ENCODE measurements around the gene TULP4.
A peak's percentile ranks its signal among the peaks of the same experiment; 100 is the strongest.
"Not testable (repeated sequence)": the region's sequence is repeated elsewhere in the genome, so short reads cannot be mapped to it uniquely, and the experiment has no call there.

The TULP4 gene

DNA sequence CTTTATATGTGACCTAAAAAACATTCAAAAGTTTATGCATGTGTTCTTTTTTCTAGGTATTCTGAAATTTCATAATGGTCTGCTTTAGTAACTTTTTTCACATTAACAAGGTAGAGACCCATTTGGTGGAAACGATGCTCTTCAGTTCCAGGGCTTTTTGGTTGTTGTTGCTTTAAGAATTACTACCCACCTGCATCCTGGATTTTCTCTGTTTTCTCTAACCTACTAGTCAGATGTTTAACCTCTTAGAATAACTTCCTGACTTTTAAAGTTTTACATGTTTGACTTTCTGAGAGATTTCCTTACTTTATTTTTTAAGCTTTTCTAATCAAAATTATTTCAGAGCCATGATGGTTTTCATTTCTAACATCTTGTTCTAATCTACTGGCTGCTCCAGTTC, 14.9 kb downstream of the TULP4 start:
- no peak for DNase-seq

DNA sequence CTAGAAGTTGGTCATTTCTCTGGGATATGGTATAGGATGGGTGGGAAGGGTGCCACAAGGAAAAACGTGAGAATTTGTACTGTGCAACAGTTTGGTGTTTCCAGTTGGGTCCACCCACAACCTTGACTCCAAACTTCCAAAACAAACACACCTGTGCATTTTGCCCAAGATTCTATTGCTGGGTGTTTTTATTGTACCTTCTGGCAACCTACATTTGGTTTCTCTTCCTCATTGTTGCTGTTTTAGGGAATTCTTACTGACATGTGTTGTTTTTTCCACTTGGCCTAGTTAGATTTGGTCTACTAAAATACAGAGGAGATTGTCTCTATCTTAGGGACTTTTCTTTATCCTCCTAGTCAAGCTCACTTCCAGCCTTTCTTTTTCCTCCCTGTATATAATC, 16.7 kb downstream of the TULP4 start:
- DNase-seq: no peak

DNA sequence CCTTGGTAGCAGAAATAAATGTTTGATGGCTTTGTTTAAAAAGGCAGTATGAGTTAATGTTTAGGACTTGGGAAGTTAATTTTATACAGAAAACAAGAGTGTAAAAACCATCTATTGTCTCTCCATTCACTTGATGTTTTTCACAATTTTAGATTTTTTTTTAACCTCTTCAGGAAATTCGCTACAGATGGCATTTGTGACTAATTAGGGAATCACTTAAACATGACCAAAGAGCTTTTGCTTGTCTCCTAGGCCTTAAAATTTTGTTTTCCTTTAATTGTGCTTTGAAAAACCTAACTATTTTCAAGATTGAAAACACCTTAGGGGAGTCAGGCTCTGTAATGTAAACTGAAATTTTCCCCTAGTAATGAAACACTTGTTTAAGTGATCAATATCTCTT, 17.3 kb downstream of the TULP4 start:
- no peak for DNase-seq

DNA sequence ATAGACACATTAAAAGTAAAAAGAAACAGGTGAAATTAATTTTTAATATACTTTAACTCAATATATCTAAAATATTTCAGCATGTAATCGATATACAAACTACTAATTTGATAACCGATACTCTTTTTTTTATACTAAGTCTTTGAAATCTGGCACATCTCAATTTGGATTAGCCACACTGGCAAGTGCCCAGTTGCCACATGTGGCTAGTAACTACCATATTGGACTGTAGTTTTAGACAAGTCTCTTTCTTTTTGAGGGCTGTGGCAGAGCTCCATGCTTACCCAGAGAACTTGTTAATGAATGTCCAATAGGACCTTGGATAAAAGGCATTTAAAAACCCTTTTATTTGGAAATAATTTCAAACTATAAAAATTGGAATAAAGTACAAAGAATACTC, 17.8 kb downstream of the TULP4 start:
- DNase-seq: peak in 1 of 56 donors; percentile 16

DNA sequence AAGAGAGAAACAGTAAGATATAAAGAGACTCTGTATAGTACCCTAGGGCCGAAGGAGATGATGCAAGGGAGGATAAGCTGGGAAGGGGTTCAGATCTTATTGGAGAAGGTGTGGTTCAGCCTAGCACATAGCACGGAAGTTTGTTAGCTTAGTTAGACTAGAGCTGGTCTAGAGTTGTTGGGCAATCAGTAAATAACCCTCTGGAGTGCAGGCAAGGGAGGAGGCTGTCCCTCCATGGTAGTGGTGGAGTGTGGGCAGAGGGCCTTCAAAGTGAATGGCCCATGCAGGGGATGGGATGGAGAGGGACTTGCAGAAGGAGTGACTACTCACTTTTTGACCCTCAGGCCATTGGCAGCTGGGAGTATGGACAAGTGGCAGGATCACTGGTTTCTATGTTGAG, 20.0 kb downstream of the TULP4 start:
- no peak for DNase-seq

DNA sequence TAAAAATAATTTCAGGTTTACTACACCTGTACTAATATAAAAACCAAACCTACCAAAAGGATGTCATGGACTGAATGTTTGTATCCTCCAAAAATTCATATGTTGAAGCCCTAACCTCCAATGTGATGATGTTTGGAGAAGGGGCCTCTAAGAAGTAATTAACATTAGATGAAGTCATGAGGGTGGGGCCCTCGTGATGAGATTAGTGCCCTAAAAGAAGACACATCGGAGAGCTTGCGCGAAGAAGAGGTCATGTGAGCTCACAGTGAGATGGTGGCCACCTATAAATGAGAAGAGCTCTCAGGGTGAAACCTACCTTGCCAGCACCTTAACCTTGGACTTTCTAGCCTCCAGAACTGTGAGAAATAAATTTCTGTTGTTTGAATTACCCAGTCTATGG, 20.8 kb downstream of the TULP4 start:
- no peak for DNase-seq

DNA sequence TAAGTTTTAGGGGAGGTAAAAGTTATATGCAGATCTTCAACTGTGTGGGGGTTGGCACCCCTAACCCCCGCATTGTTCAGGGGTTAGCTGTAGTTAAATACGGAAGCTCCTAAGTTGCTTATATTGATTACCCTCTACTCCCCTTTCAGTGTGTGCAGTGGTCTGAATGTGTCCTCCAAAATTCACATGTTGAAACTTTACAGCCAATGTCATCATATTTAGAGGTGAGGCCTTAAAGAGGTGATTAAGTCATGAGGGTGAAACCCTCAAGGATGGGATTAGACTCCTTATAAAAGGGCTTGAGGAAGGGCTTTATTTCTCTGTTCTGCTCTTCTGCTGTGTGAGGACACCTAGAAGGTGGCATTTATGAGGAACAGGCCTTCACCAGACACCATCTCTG, 22.3 kb downstream of the TULP4 start:
- DNase-seq: no peak

DNA sequence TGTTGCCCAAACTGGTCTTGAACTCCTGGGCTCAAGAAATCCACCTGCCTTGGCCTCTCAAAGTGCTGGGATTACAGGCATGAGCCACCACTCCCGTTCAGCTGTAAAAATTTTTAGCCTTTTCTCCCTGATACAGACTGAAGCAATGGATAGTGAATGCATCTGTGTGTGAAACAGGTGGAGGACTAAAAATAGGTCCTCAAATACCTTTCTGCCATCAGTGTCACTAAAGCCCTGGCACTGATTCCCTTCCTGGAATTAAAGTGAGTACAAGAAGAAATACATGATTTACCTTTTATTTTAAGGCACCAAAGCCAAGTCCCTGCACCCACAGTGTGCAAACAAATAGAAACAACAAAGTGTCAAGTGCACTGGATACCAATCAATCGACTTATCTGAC, 25.1 kb downstream of the TULP4 start:
- DNase-seq: no peak

DNA sequence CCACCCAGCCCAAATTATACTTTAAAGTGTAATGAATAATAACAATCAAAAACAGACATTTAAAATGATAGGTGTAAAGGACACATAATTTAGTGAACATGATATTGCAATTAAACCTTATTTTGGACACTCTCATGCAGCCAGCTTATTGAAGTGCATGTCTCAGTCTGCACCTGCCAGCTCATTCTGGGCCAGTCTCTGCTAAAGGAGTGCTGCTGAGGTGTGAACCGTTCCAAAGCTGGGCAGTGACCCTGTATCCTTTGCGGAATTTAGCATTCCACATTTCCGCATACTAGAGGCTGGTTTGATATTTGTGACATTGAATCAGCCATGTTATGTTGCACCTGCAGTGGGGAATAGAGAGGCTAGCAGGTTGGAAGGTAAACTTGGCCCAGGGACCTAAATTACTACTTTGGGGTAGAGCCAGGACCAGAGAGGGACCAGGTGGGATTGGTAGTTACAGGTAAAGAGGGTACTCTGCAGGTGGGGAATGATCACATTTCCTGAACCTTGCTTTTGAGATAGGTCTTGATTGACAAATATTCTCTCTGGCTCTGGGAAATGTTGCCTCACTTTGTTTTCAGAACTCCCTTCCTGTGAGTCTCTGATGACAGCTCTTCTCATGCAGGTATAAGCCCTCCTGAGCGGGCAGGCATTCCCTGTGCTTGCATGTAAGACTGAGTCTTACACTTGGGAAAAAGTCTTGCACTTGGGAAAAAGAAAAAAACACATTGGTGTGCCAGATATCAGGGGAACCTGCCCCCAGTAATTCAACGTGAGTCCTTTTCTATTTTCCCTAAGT, 26.2 kb downstream of the TULP4 start:
- DNase-seq: no peak

DNA sequence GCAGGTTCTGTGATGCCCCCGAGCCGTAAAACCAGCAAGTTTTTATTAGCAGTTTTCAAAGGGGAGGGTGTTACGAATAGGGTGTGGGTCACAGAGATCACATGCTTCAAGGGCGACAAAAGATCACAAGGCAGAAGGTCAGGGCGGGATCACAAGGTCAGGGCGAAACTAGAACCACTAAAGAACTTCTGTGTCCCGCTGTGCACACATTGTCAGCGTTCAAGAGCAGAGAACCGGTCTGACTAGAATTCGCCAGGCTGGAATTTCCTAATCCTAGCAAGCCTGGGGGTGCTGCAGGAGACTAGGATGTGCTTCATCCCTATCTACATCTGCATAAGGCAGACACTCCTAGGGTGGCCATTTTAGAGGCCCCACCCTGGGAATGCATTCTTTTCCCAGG, 26.9 kb downstream of the TULP4 start:
- not testable (repeated sequence) for DNase-seq

DNA sequence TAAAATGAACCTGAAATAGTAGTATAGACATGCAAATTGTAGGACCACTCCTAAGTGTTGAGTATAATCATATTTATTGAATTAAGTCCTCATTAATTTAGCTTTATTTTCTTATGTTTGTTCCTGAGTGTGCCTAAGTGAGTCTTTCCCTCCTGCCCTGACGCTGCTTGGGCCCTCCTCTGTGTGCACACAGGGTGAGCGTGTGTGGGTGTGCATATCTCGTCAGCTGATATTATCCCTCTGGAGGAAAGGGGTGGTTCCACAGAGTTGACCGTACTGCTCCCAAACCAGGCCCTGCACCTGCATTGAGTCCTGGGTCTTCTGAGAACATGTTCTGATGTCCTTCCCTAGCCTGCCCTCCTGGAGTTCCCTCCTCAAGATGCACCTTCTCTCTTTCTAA, 28.0 kb downstream of the TULP4 start:
- DNase-seq: no peak

DNA sequence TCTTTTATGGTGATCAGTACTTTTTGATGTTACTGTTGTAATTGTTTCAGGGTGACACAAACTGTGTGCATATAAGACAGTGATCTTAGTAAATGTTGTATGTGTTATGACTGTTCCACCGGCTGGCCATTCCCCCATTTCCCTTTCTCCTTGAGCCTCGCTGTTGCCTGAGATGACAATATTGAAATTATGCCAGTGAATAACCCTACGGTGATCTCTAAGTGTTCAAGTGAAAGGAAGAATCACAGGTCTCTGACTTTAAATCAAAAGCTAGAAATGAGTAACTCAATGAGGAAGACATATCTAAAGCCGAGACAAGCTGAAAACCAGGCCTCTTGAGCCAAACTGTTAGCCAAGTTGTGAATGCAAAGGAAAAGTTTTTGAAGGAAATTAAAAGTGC, 32.3 kb downstream of the TULP4 start:
- DNase-seq: no peak

DNA sequence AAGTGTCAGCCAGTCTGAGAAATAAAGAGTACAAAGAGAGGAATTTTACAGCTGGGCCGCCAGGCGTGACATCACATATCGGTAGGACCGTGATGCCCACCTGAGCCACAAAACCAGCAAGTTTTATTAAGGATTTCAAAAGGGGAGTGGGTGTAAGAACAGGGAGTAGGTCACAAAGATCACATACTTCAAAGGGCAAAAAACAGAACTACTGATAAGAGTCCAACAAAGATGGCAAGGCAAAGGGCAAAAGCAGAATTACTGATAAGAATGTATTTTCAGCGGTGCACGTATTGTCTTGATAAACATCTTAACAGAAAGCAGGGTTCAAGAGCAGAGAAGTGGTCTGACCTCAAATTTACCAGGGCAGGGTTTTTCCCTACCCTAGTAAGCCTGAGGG, 33.2 kb downstream of the TULP4 start:
- not testable (repeated sequence) for DNase-seq

DNA sequence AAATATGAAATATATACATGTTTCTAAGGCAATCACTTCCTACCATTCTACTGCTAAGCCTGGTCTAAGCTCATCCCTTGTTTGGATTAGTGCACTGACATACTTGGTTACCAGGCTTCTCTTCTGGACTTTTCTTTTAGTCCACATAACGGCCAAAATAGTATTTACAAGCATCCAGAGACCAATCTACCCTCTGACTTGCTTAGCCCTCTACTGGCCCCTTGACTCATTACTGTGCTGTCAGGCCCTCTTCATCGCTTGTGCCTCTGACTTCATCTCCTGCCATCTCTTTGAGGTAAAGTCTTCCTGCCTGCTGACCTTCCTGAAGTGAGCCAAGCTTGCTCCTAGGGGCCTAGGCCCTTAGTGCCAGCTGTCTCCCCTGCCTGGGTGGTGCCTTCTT, 35.1 kb downstream of the TULP4 start:
- DNase-seq: no peak

DNA sequence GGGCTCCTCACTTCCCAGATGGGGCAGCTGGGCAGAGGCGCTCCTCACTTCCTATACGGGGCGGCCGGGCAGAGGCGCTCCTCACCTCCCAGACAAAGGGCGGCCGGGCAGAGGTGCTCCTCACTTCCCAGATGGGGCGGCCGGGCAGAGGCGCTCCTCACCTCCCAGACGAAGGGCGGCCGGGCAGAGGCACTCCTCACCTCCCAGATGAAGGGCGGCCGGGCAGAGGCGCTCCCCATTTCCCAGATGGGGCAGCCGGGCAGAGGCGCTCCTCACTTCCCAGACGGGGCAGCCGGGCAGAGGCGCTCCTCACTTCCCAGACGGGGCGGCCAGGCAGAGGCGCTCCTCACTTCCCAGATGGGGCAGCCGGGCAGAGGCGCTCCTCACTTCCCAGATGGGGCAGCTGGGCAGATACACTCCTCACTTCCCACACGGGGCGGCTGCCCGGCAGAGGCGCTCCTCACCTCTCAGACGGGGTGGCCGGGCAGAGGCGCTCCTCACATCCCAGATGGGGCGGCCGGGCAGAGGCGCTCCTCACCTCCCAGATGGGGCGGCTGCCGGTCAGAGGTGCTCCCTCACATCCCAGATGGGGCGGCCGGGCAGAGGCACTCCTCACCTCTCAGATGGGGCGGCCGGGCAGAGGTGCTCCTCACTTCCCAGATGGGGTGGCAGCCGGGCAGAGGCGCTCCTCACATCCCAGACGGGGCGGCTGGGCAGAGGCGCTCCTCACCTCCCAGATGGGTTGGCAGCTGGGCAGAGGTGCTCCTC, 36.7 kb downstream of the TULP4 start:
- DNase-seq: not testable (repeated sequence)

DNA sequence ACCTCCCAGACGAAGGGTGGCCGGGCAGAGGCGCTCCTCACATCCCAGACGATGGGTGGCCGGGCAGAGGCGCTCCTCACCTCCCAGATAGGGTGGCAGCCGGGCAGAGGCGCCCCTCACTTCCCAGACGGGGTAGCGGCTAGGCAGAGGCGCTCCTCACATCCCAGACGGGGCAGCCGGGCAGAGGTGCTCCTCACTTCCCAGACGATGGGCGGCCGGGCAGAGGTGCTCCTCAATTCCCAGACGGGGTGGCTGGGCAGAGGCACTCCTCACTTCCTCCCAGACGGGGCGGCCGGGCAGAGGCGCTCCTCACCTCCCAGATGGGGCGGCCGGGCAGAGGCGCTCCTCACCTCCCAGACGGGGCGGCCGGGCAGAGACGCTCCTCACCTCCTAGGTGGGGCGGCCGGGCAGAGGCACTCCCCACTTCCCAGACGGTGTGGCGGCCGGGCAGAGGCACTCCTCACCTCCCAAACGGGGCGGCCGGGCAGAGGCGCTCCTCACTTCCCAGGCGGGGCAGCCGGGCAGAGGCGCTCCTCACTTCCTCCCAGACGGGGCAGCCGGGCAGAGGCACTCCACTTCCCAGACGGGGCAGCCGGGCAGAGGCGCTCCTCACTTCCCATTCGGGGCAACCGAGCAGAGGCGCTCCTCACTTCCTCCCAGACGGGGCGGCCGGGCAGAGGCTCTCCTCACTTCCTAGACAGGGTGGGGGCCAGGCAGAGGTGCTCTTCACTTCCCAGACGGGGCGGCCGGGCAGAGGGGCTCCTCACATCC, 37.4 kb downstream of the TULP4 start:
- not testable (repeated sequence) for DNase-seq

DNA sequence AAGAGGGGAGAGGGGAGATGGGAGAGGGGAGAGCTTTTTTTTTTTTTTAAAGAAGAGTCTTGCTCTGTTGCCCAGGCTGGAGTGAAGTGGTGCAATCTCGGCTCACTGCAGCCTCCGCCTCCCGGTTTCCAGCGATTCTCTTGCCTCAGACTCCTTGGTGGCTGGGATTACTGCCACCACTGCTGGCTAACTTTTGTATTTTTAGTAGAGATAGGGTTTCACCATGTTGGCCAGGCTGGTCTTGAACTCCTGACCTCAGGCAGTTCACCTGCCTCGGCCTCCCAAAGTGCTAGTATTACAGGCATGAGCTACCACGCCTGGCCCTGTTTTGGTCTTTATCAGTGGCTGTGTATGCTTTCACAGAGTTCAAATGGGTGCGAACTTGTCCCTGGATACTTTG, 38.5 kb downstream of the TULP4 start:
- DNase-seq: not testable (repeated sequence)

DNA sequence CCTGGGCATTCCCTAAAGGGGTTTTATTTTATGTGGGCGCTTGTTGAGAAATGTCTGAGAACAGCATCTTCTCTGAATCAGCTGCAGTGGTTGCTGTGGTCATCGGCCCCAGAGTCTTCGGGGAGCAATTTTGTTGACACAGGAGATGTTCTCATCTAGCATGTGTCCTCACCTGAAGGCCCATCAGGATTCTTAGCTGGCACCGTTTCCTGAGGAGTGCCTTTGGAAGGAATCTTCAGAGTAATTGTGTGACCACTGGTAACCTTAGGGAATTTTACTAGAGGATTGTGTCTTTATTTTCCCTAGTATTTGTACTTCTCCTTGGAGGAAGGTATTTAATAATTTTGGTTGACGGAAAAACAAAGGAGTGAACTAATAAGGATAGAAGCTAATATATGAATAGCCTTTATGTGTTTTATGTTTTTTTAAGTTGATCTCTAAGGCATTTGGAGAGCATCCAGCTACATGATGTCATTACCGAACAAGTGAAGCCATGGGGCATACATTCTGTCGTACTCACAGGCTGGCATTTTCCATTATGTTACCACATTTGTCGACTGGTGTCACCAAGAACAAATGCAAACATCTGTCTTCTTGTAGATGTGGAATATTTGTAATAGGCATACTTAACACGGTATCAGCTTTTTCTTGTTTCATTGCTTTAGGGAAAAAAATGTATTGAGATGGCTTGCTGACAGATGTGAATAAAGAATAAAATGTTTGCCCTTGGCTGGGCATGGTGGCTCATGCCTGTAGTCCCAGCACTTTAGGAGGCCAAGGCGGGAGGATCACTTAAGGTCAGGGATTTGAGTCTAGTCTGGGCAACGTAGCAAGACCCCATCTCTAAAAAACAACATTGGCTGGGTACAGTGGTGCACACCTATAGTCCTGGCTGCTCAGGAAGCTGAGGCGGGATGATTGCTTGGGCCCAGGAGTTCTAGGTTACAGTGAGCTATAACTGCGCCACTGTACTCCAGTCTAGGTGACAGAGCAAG, 41.9 kb downstream of the TULP4 start:
- DNase-seq: no peak

DNA sequence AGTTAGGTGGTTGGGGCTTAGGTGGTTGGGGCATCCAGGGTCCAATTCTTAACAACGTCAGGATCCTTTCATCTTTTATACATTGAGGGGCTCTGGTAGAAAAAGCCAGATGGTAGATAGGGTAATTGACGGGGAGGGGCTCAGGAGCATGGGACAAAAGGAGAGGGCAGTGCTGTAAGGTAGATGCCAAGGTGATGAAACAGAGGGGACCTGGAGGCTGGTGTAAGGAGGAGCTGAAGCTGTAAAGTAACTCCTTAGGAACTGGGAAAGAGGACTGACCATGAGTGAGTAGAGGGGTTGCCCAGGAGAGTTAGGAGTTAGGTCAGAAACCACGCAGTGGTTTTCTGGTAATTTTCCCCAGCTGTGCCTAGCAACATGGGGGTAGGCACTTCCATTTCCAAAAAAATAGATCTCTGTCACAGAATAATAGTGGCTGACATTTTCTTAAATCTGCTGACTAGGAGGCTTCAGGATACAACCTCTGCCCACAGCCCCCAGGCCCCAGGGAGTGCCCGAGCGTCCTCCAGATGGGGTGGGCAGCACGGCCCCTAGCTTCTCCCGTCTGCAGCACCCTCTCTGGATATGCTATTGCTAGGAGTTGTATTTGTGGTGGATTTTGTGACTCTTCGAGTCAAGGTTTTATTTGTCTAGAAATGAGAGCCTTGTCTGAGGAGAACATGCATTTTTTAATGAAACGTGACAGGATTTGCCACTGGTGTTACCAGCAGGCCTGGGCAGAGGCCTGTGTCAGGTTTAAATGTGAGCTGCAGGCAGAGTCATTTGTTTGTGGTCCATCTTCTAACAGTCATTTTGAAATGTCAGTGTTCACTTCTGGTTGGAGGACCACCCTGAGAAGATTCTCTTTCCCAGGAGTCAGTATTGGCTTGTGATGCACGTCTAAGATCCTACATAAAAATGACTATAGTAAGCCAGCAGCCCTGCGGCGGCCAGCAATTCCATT, 44.6 kb downstream of the TULP4 start:
- DNase-seq: no peak
